ENCODE measurements around the gene HADH. TPM values are rescaled to one million over a fixed set of nuclear protein-coding genes. Genes with fewer than 3 reads are reported as not detected.

HADH gene
- total and polyA plus RNA-seq, 2 donors = 25.7 to 41.2 TPM

DNA sequence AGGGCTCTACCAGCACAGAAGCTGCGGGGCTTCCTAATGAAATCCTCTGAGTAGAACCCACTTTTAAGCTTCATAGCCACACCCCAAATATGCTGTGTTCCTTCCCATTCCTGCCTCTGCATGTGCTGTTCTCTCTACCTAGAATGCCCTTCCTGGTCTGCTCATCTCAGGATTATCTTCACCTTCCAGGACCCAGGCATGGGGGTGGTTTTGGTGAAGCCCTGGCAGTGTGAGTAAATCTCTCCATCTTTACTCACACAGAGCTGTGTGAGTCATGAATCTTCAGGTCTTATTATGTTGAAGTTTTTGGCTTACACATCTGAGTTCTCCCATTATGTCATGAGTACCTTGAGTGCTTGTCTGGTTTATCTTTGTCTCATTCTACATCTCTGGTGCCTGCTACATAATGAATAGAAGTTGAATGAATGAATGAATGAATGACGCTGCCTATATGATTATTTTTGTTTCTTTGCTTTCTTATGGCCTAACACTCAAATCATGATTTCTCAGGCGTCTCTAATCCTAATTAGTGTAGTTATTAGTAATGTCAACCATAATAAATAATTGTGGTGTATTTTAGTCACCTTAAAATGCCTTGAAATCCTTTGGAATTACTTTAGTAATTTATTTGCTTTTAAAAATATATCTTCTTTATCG lies 41.9 kb downstream of the HADH start:
- 99% methylated on average over 4 of the region's 4 CpGs for WGBS

DNA sequence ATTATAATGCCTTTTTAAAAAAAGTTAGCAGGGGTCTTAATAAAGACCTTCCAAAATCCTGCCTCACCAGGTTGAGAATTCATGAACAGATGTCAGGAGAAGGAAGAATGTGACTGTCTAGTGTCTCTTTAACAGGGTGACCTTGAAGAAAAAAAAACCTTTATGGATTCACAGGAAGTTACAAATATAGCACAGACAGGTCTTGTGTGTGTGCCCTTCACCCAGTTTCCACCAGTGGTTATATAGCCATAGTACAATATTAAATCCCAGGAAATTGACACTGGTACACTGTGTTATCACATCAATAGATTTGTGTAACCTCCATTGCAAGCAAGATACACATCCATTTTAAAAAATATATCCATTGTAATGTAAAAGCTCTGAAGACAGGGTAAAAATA lies 43.7 kb downstream of the HADH start:
- Histone ChIP-seq H3K27ac (ENCODE audit: low read depth in 1 of 2, low read length in 1 of 2) (peak overlapping the region in 1 of 2 donors; percentile 88), H3K4me3 (ENCODE audit: low read length in 2 of 2) (no peak overlapping the region), H3K9me3 (ENCODE audit: control insufficient read depth in 2 of 2, insufficient read depth in 1 of 2, low read length in 1 of 2) (peaks cover 0 to 8% of the 10 kb centered on the region in 2 donors), H3K36me3 (ENCODE audit: control insufficient read depth in 2 of 2, insufficient read depth in 2 of 2, low read length in 1 of 2) (peaks cover 4 to 40% of the 10 kb centered on the region in 2 donors), H3K27me3 (ENCODE audit: control insufficient read depth in 2 of 2, insufficient read depth in 1 of 2, low read length in 1 of 2) (no peaks in the 10 kb centered on the region), H3K4me1 (ENCODE audit: control insufficient read depth in 2 of 2, insufficient read depth in 2 of 2, low read length in 2 of 2) (peaks cover 62 to 84% of the 10 kb centered on the region in 2 donors)
- DNase-seq (ENCODE audit: low read depth in 6 of 9, low spot score in 9 of 9) = no peak

More for the DNA sequence above, 41.9 kb downstream of the HADH start:
- Histone ChIP-seq H3K4me1 (ENCODE audit: control insufficient read depth in 2 of 2, insufficient read depth in 2 of 2, low read length in 2 of 2) (peaks cover 65 to 87% of the 10 kb centered on the region in 2 donors), H3K4me3 (ENCODE audit: low read length in 2 of 2) (no peak overlapping the region), H3K36me3 (ENCODE audit: control insufficient read depth in 2 of 2, insufficient read depth in 2 of 2, low read length in 1 of 2) (peaks cover 12 to 58% of the 10 kb centered on the region in 2 donors), H3K27me3 (ENCODE audit: control insufficient read depth in 2 of 2, insufficient read depth in 1 of 2, low read length in 1 of 2) (no peaks in the 10 kb centered on the region), H3K9me3 (ENCODE audit: control insufficient read depth in 2 of 2, insufficient read depth in 1 of 2, low read length in 1 of 2) (peaks cover 0 to 8% of the 10 kb centered on the region in 2 donors), H3K27ac (ENCODE audit: low read depth in 1 of 2, low read length in 1 of 2) (peak overlapping the region; percentile 52 to 92)
- no peak for DNase-seq (ENCODE audit: low read depth in 6 of 9, low spot score in 9 of 9)

DNA sequence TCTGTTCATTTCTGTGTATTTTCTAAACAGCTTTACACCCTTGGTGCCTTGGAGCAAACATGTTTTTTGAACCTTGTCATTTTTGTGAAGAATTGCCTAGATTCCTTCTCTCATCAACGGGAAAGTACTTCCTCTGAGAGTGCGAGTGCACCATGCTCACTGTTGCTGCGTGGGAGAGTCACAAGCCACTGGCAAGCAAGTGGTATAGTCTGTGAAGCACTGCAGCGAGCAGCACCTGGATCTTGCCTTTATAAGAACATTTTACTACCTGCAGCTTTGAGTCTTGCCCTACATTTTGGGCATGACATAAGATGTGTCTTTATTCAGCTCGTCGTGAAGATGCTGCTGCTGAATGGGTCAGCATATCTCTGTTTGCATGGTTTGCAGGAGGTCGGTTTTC lies 44.9 kb downstream of the HADH start:
- Histone ChIP-seq H3K9me3 (ENCODE audit: control insufficient read depth in 2 of 2, insufficient read depth in 1 of 2, low read length in 1 of 2) (peaks cover 0 to 8% of the 10 kb centered on the region in 2 donors), H3K27me3 (ENCODE audit: control insufficient read depth in 2 of 2, insufficient read depth in 1 of 2, low read length in 1 of 2) (no peaks in the 10 kb centered on the region), H3K27ac (ENCODE audit: low read depth in 1 of 2, low read length in 1 of 2) (peak overlapping the region; percentile 82 to 88), H3K4me1 (ENCODE audit: control insufficient read depth in 2 of 2, insufficient read depth in 2 of 2, low read length in 2 of 2) (peaks cover 57 to 79% of the 10 kb centered on the region in 2 donors), H3K36me3 (ENCODE audit: control insufficient read depth in 2 of 2, insufficient read depth in 2 of 2, low read length in 1 of 2) (peaks cover 4 to 30% of the 10 kb centered on the region in 2 donors), H3K4me3 (ENCODE audit: low read length in 2 of 2) (peak overlapping the region in 1 of 2 donors; percentile 3)
- WGBS = 13% methylated on average over 7 of the region's 7 CpGs
- DNase-seq (ENCODE audit: low read depth in 6 of 9, low spot score in 9 of 9) = peak; percentile 42 to 90 (median 77)

DNA sequence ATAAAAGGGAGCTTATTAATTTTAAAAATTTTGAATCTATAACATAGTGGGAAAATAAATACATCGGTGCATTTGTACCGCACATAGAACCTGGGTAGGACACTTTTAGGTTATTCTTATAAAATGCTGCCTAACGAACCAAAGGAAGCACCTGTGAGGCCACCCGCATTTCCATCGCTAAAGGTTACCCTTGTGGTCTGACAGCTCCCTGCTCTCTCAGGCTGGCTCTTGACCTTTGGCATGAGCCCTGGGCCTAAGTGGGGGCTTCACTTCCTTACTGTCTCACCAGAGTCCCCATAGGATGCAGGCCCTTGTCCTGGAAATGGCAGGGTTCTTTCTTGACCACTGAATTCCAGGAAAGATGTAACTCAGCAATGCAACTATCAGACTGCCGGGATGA lies 46.0 kb downstream of the HADH start:
- peaks cover 4 to 26% of the 10 kb centered on the region in 2 donors for H3K36me3 ChIP-seq (ENCODE audit: control insufficient read depth in 2 of 2, insufficient read depth in 2 of 2, low read length in 1 of 2)
- 7% methylated on average over 6 of the region's 6 CpGs for WGBS
- no peaks in the 10 kb centered on the region for H3K27me3 ChIP-seq (ENCODE audit: control insufficient read depth in 2 of 2, insufficient read depth in 1 of 2, low read length in 1 of 2)
- peak in 3 of 9 donors; percentile 45 to 72 (median 46) for DNase-seq (ENCODE audit: low read depth in 6 of 9, low spot score in 9 of 9)
- H3K27ac ChIP-seq (ENCODE audit: low read depth in 1 of 2, low read length in 1 of 2) = peak overlapping the region; percentile 83 to 88
- peak overlapping the region in 1 of 2 donors; percentile 31 for H3K4me3 ChIP-seq (ENCODE audit: low read length in 2 of 2)
- peaks cover 0 to 8% of the 10 kb centered on the region in 2 donors for H3K9me3 ChIP-seq (ENCODE audit: control insufficient read depth in 2 of 2, insufficient read depth in 1 of 2, low read length in 1 of 2)
- H3K4me1 ChIP-seq (ENCODE audit: control insufficient read depth in 2 of 2, insufficient read depth in 2 of 2, low read length in 2 of 2) = peaks cover 51 to 67% of the 10 kb centered on the region in 2 donors

DNA sequence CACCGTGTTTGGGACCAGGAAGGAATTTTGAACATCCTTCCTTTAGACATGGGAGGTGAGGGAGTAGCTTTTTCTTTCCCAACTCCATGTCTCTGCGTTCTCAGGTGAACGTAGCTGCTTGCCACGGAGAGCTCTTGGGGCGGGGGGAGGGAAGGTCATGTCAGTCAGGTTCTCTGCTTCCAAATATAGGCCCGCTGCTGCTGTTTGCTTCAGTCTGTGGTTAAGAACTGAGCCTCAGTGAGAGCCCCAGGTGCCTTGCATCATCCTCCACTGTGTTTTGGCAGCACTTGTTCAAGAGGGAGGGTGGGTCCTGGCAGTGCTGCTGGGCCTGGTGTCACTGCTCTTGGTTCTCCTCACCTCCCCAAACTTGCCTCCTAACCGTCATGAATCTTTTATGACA lies 46.5 kb downstream of the HADH start:
- peak overlapping the region in 1 of 2 donors; percentile 31 for H3K4me3 ChIP-seq (ENCODE audit: low read length in 2 of 2)
- DNase-seq (ENCODE audit: low read depth in 6 of 9, low spot score in 9 of 9) = peak; percentile 63 to 95 (median 85)
- peaks cover 3 to 24% of the 10 kb centered on the region in 2 donors for H3K36me3 ChIP-seq (ENCODE audit: control insufficient read depth in 2 of 2, insufficient read depth in 2 of 2, low read length in 1 of 2)
- H3K9me3 ChIP-seq (ENCODE audit: control insufficient read depth in 2 of 2, insufficient read depth in 1 of 2, low read length in 1 of 2) = peaks cover 0 to 8% of the 10 kb centered on the region in 2 donors
- H3K4me1 ChIP-seq (ENCODE audit: control insufficient read depth in 2 of 2, insufficient read depth in 2 of 2, low read length in 2 of 2) = peaks cover 46 to 62% of the 10 kb centered on the region in 2 donors
- 5% methylated on average over 7 of the region's 7 CpGs for WGBS
- no peaks in the 10 kb centered on the region for H3K27me3 ChIP-seq (ENCODE audit: control insufficient read depth in 2 of 2, insufficient read depth in 1 of 2, low read length in 1 of 2)
- peak overlapping the region; percentile 83 to 88 for H3K27ac ChIP-seq (ENCODE audit: low read depth in 1 of 2, low read length in 1 of 2)

DNA sequence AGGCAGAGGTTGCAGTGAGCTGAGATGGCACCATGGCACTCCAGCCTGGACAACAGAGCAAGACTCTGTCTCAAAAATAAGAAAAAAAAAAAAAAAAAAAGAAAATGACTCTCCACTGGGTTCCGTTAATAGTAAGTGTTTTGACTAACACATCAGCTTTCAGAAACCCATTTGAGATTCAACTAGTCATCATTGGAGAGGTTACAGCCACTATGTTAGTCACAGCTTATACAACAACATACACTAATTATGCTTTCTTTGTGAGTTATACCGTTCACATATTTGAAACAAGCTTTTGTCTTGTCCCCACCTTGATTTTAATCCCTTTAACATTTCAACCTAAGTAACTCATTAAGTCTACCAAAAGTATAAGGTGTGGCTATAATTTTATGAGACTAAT lies 48.2 kb downstream of the HADH start:
- Histone ChIP-seq H3K4me3 (ENCODE audit: low read length in 2 of 2) (no peak overlapping the region), H3K27me3 (ENCODE audit: control insufficient read depth in 2 of 2, insufficient read depth in 1 of 2, low read length in 1 of 2) (no peaks in the 10 kb centered on the region), H3K27ac (ENCODE audit: low read depth in 1 of 2, low read length in 1 of 2) (no peak overlapping the region), H3K36me3 (ENCODE audit: control insufficient read depth in 2 of 2, insufficient read depth in 2 of 2, low read length in 1 of 2) (peaks cover 0 to 14% of the 10 kb centered on the region in 2 donors), H3K9me3 (ENCODE audit: control insufficient read depth in 2 of 2, insufficient read depth in 1 of 2, low read length in 1 of 2) (peaks cover 0 to 4% of the 10 kb centered on the region in 2 donors), H3K4me1 (ENCODE audit: control insufficient read depth in 2 of 2, insufficient read depth in 2 of 2, low read length in 2 of 2) (peaks cover 40 to 56% of the 10 kb centered on the region in 2 donors)
- WGBS = 98% methylated on average over 2 of the region's 2 CpGs
- DNase-seq (ENCODE audit: low read depth in 6 of 9, low spot score in 9 of 9) = no peak

DNA sequence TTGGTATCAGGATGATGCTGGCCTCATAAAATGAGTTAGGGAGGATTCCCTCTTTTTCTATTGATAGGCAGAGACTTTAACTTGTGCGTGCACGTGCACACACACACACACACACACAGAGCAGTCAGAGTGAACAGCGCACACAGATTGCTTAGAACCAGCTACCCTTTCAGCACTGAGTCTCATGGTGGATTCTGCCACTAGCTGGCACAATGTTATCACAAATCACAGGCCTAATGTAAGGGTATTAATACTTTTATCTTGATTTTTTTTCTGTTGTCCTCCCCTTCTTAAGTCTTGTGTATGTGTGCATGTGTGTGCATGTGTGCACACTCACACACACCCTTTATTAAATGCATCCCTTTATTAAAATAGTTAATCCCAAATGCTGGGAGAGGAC lies 53.2 kb downstream of the HADH start:
- Histone ChIP-seq H3K9me3 (ENCODE audit: control insufficient read depth in 2 of 2, insufficient read depth in 1 of 2, low read length in 1 of 2) (no peaks in the 10 kb centered on the region), H3K27ac (ENCODE audit: low read depth in 1 of 2, low read length in 1 of 2) (peak overlapping the region in 1 of 2 donors; percentile 65), H3K4me1 (ENCODE audit: control insufficient read depth in 2 of 2, insufficient read depth in 2 of 2, low read length in 2 of 2) (peaks cover 11 to 26% of the 10 kb centered on the region in 2 donors), H3K36me3 (ENCODE audit: control insufficient read depth in 2 of 2, insufficient read depth in 2 of 2, low read length in 1 of 2) (peaks cover 15 to 39% of the 10 kb centered on the region in 2 donors), H3K4me3 (ENCODE audit: low read length in 2 of 2) (no peak overlapping the region), H3K27me3 (ENCODE audit: control insufficient read depth in 2 of 2, insufficient read depth in 1 of 2, low read length in 1 of 2) (no peaks in the 10 kb centered on the region)
- WGBS = 97% methylated on average over 3 of the region's 3 CpGs
- no peak for DNase-seq (ENCODE audit: low read depth in 6 of 9, low spot score in 9 of 9)

DNA sequence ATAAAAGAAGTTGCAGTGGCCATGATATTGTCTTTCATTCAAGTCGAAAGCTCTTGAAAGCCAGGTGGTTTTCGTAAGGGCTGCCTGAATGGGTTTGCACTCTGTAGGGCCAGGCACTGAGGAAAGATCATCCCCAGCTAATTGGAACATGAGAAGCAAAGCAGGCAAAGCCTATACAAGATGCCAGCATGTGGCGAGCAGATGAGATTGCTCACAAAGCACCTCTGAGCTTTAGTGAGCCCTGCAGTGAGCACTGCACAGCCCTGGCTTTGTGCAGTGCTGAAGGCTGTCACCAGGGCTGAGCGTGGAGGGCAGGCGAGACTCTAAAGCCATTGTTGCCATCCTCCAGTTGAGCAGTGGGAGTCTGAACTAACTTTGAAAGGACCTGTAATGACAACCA lies 53.8 kb downstream of the HADH start:
- DNase-seq (ENCODE audit: low read depth in 6 of 9, low spot score in 9 of 9) = no peak
- Histone ChIP-seq H3K4me3 (ENCODE audit: low read length in 2 of 2) (no peak overlapping the region), H3K4me1 (ENCODE audit: control insufficient read depth in 2 of 2, insufficient read depth in 2 of 2, low read length in 2 of 2) (peaks cover 14 to 28% of the 10 kb centered on the region in 2 donors), H3K36me3 (ENCODE audit: control insufficient read depth in 2 of 2, insufficient read depth in 2 of 2, low read length in 1 of 2) (peaks cover 20 to 45% of the 10 kb centered on the region in 2 donors), H3K27ac (ENCODE audit: low read depth in 1 of 2, low read length in 1 of 2) (peak overlapping the region; percentile 58 to 65), H3K27me3 (ENCODE audit: control insufficient read depth in 2 of 2, insufficient read depth in 1 of 2, low read length in 1 of 2) (no peaks in the 10 kb centered on the region), H3K9me3 (ENCODE audit: control insufficient read depth in 2 of 2, insufficient read depth in 1 of 2, low read length in 1 of 2) (no peaks in the 10 kb centered on the region)
- WGBS = 71% methylated on average over 5 of the region's 5 CpGs

DNA sequence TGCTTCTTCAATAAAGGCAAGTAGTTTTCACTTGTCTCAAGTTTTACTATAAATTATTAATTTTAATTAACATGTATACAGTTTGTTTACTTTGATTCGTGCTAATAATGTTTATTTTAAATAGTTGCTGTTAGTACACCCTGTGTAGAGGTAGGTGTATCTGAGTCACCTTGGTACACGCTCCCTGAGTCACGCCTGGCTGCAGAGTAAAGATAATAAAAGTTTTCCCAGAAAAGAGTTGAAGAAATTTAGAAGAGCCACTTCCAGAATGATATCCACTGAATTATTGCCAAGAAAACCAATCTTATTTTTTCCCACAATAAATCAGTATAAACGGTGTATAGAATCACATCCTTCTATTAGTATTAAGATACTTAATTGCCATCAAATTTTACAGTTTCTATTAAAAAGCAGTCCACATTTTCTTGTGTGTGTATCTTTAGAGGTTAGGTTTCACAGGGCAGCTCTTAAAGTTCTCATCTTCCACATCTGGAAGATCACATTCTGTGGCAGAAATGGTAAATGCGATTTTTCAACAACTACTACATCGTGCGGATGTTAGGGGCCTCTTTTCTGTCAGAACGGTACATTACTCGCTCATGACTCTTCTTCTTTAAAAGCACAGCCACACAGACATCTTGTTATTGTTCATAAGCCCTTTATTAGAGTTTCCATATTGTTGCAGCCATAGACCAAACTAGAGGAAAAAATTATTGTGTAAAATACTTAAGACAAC lies 55.4 kb downstream of the HADH start:
- 89% methylated on average over 9 of the region's 9 CpGs for WGBS
- no peak for DNase-seq (ENCODE audit: low read depth in 6 of 9, low spot score in 9 of 9)
- Histone ChIP-seq H3K36me3 (ENCODE audit: control insufficient read depth in 2 of 2, insufficient read depth in 2 of 2, low read length in 1 of 2) (peaks cover 31 to 61% of the 10 kb centered on the region in 2 donors), H3K4me1 (ENCODE audit: control insufficient read depth in 2 of 2, insufficient read depth in 2 of 2, low read length in 2 of 2) (peaks cover 19 to 26% of the 10 kb centered on the region in 2 donors), H3K9me3 (ENCODE audit: control insufficient read depth in 2 of 2, insufficient read depth in 1 of 2, low read length in 1 of 2) (no peaks in the 10 kb centered on the region), H3K27ac (ENCODE audit: low read depth in 1 of 2, low read length in 1 of 2) (peak overlapping the region in 1 of 2 donors; percentile 79), H3K27me3 (ENCODE audit: control insufficient read depth in 2 of 2, insufficient read depth in 1 of 2, low read length in 1 of 2) (no peaks in the 10 kb centered on the region), H3K4me3 (ENCODE audit: low read length in 2 of 2) (no peak overlapping the region)

Measured in thymus (tissue), 11 donors.